K562 (cell line): ENCODE measurements around the gene CCDC17. TPM values are rescaled to one million over a fixed set of nuclear protein-coding genes. Genes with fewer than 3 reads are reported as not detected.

ENCODE experiments used
- CBFA2T2 ChIP-seq: fragments of 450-650 bp; conservative IDR thresholded peaks from 2 replicates; pipeline ENCODE4 v1.6.1; 2017; ENCODE audit warnings: mild to moderate bottlenecking
- ETV5 ChIP-seq: sonication (generic); formaldehyde crosslinking; IDR thresholded peaks from 2 replicates; pipeline ENCODE4 v1.4.0; 2020; ENCODE audit warnings: low read depth, mild to moderate bottlenecking, missing genetic modification reagents
- MBD1 ChIP-seq: fragments of 250-450 bp; sonication (Bioruptor Pico); IDR thresholded peaks from 2 replicates; pipeline ENCODE4 v1.8.0; 2022; ENCODE audit warnings: inconsistent platforms
- MGA ChIP-seq: fragments of 450-650 bp; IDR thresholded peaks from 2 replicates; pipeline ENCODE4 v1.6.1; 2016; ENCODE audit warnings: mild to moderate bottlenecking, moderate library complexity
- NR2C1 ChIP-seq, 2 experiments: fragments of 450-650 bp; IDR thresholded peaks; 2 replicates each; pipeline ENCODE4 v1.6.1; 2017; ENCODE audit warnings: mild to moderate bottlenecking in 2 of 2, antibody characterized with exemption in 1 of 2, inconsistent platforms in 1 of 2, missing compliant biosample characterization in 1 of 2, missing genetic modification characterization in 1 of 2
- PURB ChIP-seq: sonication (generic); formaldehyde crosslinking; IDR thresholded peaks from 2 replicates; pipeline ENCODE4 v1.9.0; 2021; ENCODE audit warnings: low read depth, mild to moderate bottlenecking, missing genetic modification reagents
- PYGO2 ChIP-seq: fragments of 450-650 bp; IDR thresholded peaks from 2 replicates; pipeline ENCODE4 v1.6.1; 2016; ENCODE audit warnings: mild to moderate bottlenecking, missing genetic modification characterization, moderate library complexity, missing compliant biosample characterization
- RB1 ChIP-seq: fragments of 450-650 bp; IDR thresholded peaks from 2 replicates; pipeline ENCODE4 v1.6.1; 2017; ENCODE audit warnings: low read depth, mild to moderate bottlenecking
- SMAD2 ChIP-seq: fragments of 150-350 bp; IDR thresholded peaks from 2 replicates; pipeline ENCODE4 v1.6.1; 2014; ENCODE audit warnings: low read depth, mild to moderate bottlenecking, low read length
- TAF15 ChIP-seq: fragments of 200-400 bp; formaldehyde crosslinking; IDR thresholded peaks from 2 replicates; pipeline ENCODE4 v1.6.1; 2017; ENCODE audit warnings: mild to moderate bottlenecking, low read depth, low read length, moderate library complexity
- VEZF1 ChIP-seq: fragments of 200-800 bp; sonication (Bioruptor generic); IDR thresholded peaks from 2 replicates; pipeline ENCODE4 v1.6.1; 2017; ENCODE audit warnings: missing genetic modification characterization, missing compliant biosample characterization
- polyA plus RNA-seq, 8 experiments: library from polyadenylated mRNA; depleted of rRNA in 4 of 8; stranded (reverse) in 5 of 8; unstranded in 3 of 8; fragments of >200 nt; fragmentation: Nextera tagmentation in 2 of 8; fragmentation: Illumina TruSeq in 1 of 8; extraction: Ambion mirVana in 2 of 8; extraction: Trizol in 1 of 8; gene quantifications; 2 replicates each; pipeline versions ENCODE4 v1.2.1 to v1.2.3, GENCODE V29; 2011 to 2014; ENCODE audit warnings: inconsistent platforms in 1 of 8, missing spikeins in 1 of 8
- total RNA-seq, 7 experiments: library from RNA; depleted of rRNA in 6 of 7; stranded (reverse); fragments of >200 nt in 6 of 7; fragmentation: Illumina TruSeq in 2 of 7; extraction: Trizol in 2 of 7; gene quantifications; 2 replicates each; pipeline versions ENCODE4 v1.2.1 to v1.2.3, GENCODE V29; 2011 to 2021; ENCODE audit warnings: low replicate concordance in 1 of 7

Gene CCDC17
- total and polyA plus RNA-seq, 9 of the 15 experiments (the other 6 are each of a cell fraction or from before 2014, with no cell fraction given), result 0.20 to 2.4 (median 0.85) TPM

GRCh38 chr1:45583666-45584350 lies 40.0 kb downstream of the CCDC17 start, which contains the start of gene NASP (continued):
- no peak for TF ChIP-seq MBD1 (CRISPR knock-in tag)
- peak; percentile 79; the same call in 1 of the 2 replicates for TF ChIP-seq VEZF1
- peak; percentile 59 for TF ChIP-seq NR2C1 (IDR thresholded peaks at IDR 0.05)
- peak; percentile 14; the same call in 1 of the 2 replicates for TF ChIP-seq NR2C1 (tag; IDR thresholded peaks at IDR 0.05)
- peak; percentile 64 for TF ChIP-seq ETV5 (CRISPR knock-in tag)
- TF ChIP-seq SMAD2, result no peak
- no peak for TF ChIP-seq PURB (CRISPR knock-in tag)
- no peak for TF ChIP-seq PYGO2 (tag)
- 0 out of 2 replicates have a peak, but pooled peaks have one; percentile 53 for TF ChIP-seq TAF15
- TF ChIP-seq CBFA2T2, result no peak
- TF ChIP-seq MGA, result no peak
- TF ChIP-seq RB1, result peak; percentile 6; the same call in 1 of the 2 replicates
